ENCODE measurements around the gene FYN. TPM values are rescaled to one million over a fixed set of nuclear protein-coding genes. Genes with fewer than 3 reads are reported as not detected.
"Not testable (repeated sequence)": the region's sequence is repeated elsewhere in the genome, so short reads cannot be mapped to it uniquely, and the experiment has no call there.

The FYN gene
- total RNA-seq, 4 donors from 2014 or later: 56.3 to 96.4 (median 81.8) TPM

DNA sequence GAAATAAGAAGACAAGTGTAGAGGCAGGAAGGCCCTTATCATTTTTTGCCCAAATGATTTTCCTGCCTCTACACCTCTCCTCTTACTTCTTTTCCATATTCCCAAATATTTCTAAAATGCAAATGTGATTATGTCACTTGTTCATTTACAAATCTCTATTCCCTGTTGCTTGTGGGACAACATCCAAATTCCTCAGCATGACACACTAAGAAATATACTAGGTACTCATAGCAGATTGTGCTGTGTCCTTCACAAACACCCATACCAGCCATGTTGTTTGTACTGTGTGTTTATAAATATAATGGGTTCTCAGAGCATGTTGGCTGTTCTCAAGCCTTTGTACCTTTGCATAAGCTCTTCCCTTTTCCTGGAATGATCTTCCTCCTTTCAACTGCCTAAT lies 17.7 kb upstream of the FYN start:
- H3K4me3 ChIP-seq (ENCODE audit: low read depth, poor library complexity, severe bottlenecking): no peak overlapping the region
- intact Hi-C loops (cut with DNase I; ENCODE audit: low total_unique reads): no loop called here
- DNase-seq (ENCODE audit: low spot score in 2 of 2): no peak

GRCh38 chr6:111888928-111889695 lies 15.9 kb upstream of the FYN start:
- WGBS, 2 donors: 26 to 27% methylated on average over 10 of the region's 10 CpGs
- no peak overlapping the region for H3K4me3 ChIP-seq (ENCODE audit: low read depth, poor library complexity, severe bottlenecking)

More for the DNA sequence above, 17.7 kb upstream of the FYN start:
- no peak for TF ChIP-seq CTCF (IDR thresholded peaks at IDR 0.05)
- TF ChIP-seq POLR2A (IDR thresholded peaks at IDR 0.05): no peak

GRCh38 chr6:111886793-111887192 lies 13.5 kb upstream of the FYN start:
- DNase-seq (ENCODE audit: low spot score in 2 of 2); intact Hi-C loops (cut with DNase I; ENCODE audit: low total_unique reads); H3K4me3 ChIP-seq (ENCODE audit: low read depth, poor library complexity, severe bottlenecking): not testable (repeated sequence)
- WGBS, 2 donors: 91 to 96% methylated on average over 2 of the region's 2 CpGs

More at GRCh38 chr6:111888928-111889695, 15.9 kb upstream of the FYN start:
- intact Hi-C loops (cut with DNase I; ENCODE audit: low total_unique reads): no loop called here
- DNase-seq (ENCODE audit: low spot score in 2 of 2): no peak
- TF ChIP-seq CTCF (IDR thresholded peaks at IDR 0.05) (no peak), POLR2A (IDR thresholded peaks at IDR 0.05) (no peak)

GRCh38 chr6:111885373-111886027 lies 12.2 kb upstream of the FYN start:
- H3K4me3 ChIP-seq (ENCODE audit: low read depth, poor library complexity, severe bottlenecking): no peak overlapping the region
- DNase-seq (ENCODE audit: low spot score in 2 of 2): no peak
- intact Hi-C loops (cut with DNase I; ENCODE audit: low total_unique reads): no loop called here
- TF ChIP-seq CTCF (IDR thresholded peaks at IDR 0.05) (no peak), POLR2A (IDR thresholded peaks at IDR 0.05) (no peak)
- 92 to 93% methylated on average over 3 of the region's 3 CpGs for WGBS, 2 donors

- DNase-seq (ENCODE audit: low spot score in 2 of 2): no peak
- H3K4me3 ChIP-seq (ENCODE audit: low read depth, poor library complexity, severe bottlenecking): no peak overlapping the region
- intact Hi-C loops (cut with DNase I; ENCODE audit: low total_unique reads): no loop called here
- WGBS, 2 donors: 98 to 100% methylated on average over 2 of the region's 2 CpGs
- no peak for TF ChIP-seq CTCF (IDR thresholded peaks at IDR 0.05)
- TF ChIP-seq POLR2A (IDR thresholded peaks at IDR 0.05): no peak
These were observed 10.8 kb upstream of the FYN start for GRCh38 chr6:111884068-111884467.

GRCh38 chr6:111880181-111880888 lies 7.1 kb upstream of the FYN start:
- DNase-seq (ENCODE audit: low spot score in 2 of 2): no peak
- TF ChIP-seq CTCF (IDR thresholded peaks at IDR 0.05) (no peak), POLR2A (IDR thresholded peaks at IDR 0.05) (no peak)
- H3K4me3 ChIP-seq (ENCODE audit: low read depth, poor library complexity, severe bottlenecking): no peak overlapping the region
- WGBS, 2 donors: 91 to 95% methylated on average over 2 of the region's 2 CpGs
- intact Hi-C loops (cut with DNase I; ENCODE audit: low total_unique reads): no loop called here
